ENCODE data around the gene PRPSAP2.

GRCh38 chr17:18964550-18964949 is 106.6 kb downstream of the PRPSAP2 start:
- TF ChIP-seq CTCF (IDR thresholded peaks at IDR 0.05; ENCODE audit: low read depth, low read length): no peak
- no peak for TF ChIP-seq EZH2phosphoT487 (IDR thresholded peaks at IDR 0.05; ENCODE audit: low read depth)

Data from OCI-LY3 (cell line).